ENCODE measurements around the gene TRIM61. TPM values are rescaled to one million over a fixed set of nuclear protein-coding genes. Genes with fewer than 3 reads are reported as not detected.
A peak's percentile ranks its signal among the peaks of the same experiment; 100 is the strongest.

Gene TRIM61
- polyA plus RNA-seq, 1 donor (not counting 4 experiments of a cell fraction or from before 2014, with no cell fraction given), result 0.45 TPM

DNA sequence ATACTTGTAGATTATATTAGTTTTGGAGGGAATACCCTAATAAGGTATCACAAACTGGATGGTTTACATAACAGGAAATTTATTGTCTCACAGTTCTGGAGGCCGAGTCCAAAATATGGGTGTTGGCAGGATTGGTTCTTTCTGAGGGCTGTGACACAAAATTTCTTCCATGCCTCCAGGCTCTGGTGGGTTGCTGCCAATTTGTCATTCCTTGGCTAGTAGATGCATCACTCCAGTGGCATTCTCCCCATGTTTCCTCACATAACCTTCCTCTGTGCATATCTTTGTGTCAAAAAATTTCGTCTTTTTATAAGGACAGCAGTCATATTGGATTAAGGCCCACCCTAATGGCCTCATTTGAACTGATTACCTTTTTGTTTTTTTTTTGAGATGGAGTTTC is 51.2 kb downstream of the TRIM61 start:
- H3K79me2 ChIP-seq (ENCODE audit: control insufficient read depth, insufficient read depth, low read length), result no peaks in the 10 kb centered on the region
- no peaks in the 10 kb centered on the region for H3K9me3 ChIP-seq (ENCODE audit: control insufficient read depth, low read depth, low read length)
- peak; percentile 54 for DNase-seq (ENCODE audit: low read depth, low spot score)
- TF ChIP-seq EZH2 (IDR thresholded peaks at IDR 0.05; ENCODE audit: low read length), result no peak
- TF ChIP-seq, protein P1, sequence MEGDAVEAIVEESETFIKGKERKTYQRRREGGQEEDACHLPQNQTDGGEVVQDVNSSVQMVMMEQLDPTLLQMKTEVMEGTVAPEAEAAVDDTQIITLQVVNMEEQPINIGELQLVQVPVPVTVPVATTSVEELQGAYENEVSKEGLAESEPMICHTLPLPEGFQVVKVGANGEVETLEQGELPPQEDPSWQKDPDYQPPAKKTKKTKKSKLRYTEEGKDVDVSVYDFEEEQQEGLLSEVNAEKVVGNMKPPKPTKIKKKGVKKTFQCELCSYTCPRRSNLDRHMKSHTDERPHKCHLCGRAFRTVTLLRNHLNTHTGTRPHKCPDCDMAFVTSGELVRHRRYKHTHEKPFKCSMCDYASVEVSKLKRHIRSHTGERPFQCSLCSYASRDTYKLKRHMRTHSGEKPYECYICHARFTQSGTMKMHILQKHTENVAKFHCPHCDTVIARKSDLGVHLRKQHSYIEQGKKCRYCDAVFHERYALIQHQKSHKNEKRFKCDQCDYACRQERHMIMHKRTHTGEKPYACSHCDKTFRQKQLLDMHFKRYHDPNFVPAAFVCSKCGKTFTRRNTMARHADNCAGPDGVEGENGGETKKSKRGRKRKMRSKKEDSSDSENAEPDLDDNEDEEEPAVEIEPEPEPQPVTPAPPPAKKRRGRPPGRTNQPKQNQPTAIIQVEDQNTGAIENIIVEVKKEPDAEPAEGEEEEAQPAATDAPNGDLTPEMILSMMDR (optimal IDR thresholded peaks at IDR 0.05 in 1 of 3, IDR thresholded peaks at IDR 0.05 in 1 of 3, conservative IDR thresholded peaks at IDR 0.05 in 1 of 3; ENCODE audit: extremely low read depth in 1 of 3, insufficient read depth in 2 of 3, low read length in 3 of 3), result no peak
- peak; percentile 68 for FAIRE-seq
- no peak overlapping the region for H3K4me3 ChIP-seq (ENCODE audit: control insufficient read depth in 2 of 3, extremely low read depth in 1 of 3, insufficient read depth in 2 of 3, low read depth in 1 of 3, low read length in 3 of 3)
- H3K4me2 ChIP-seq (ENCODE audit: control insufficient read depth, extremely low read depth, insufficient read depth, low read depth, low read length), result no peak overlapping the region
- no peaks in the 10 kb centered on the region for H3K27me3 ChIP-seq (ENCODE audit: control insufficient read depth, extremely low read depth, insufficient read depth, low read length)
- no peak overlapping the region for H2AFZ ChIP-seq (ENCODE audit: control insufficient read depth, low read length)
- dilution Hi-C loops (cut with MboI; ENCODE audit: extremely low pct_ligation_motif_present, low sequenced_read_pairs), result no loop called here
- H3K4me1 ChIP-seq (ENCODE audit: control insufficient read depth, extremely low read depth, insufficient read depth, low read length), result peaks cover 16% of the 10 kb centered on the region
- no peak overlapping the region for H3K9ac ChIP-seq (ENCODE audit: control insufficient read depth, extremely low read depth, insufficient read depth, low read length)
- H3K36me3 ChIP-seq (ENCODE audit: control insufficient read depth in 2 of 2, extremely low read depth in 1 of 2, insufficient read depth in 2 of 2, low read length in 2 of 2), result no peaks in the 10 kb centered on the region
- no peaks in the 10 kb centered on the region for H3K9me1 ChIP-seq (ENCODE audit: control insufficient read depth, extremely low read depth, insufficient read depth, low read length)
- H3K27ac ChIP-seq (ENCODE audit: control insufficient read depth, insufficient read depth, low read length), result no peak overlapping the region
- no peaks in the 10 kb centered on the region for H4K20me1 ChIP-seq (ENCODE audit: control insufficient read depth, extremely low read depth, insufficient read depth, low read length)

DNA sequence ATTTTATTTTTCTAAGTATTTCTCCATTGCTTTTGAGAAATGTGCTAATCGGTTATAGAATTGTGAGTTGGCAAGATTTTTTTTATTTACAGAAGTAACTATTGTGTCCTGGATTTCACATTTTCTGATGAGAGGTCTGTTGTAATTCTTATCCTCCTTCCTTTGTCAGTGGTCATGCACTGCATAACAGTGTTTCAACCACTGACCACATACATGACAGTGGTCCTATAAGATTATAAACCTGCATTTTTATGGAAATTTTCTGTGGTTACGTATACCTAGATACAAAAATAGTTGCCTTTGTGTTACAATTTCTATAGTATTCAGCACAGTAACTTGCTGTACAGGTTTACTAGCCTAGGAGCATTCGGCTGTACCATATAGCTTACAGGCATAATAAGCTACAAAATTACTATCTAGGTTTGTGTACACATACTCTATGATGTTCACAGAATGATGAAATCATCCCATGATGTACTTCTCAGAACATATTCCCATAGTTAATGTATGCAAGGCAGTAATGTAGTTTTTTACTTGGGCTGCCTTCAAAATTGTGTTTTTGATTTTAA is 52.7 kb downstream of the TRIM61 start:
- FAIRE-seq (no peak), DNase-seq (ENCODE audit: low read depth, low spot score) (no peak)
- TF ChIP-seq, protein P1 (optimal IDR thresholded peaks at IDR 0.05 in 1 of 3, IDR thresholded peaks at IDR 0.05 in 1 of 3, conservative IDR thresholded peaks at IDR 0.05 in 1 of 3; ENCODE audit: extremely low read depth in 1 of 3, insufficient read depth in 2 of 3, low read length in 3 of 3), result no peak
- TF ChIP-seq EZH2 (IDR thresholded peaks at IDR 0.05; ENCODE audit: low read length), result no peak
- Histone ChIP-seq H3K9ac (ENCODE audit: control insufficient read depth, extremely low read depth, insufficient read depth, low read length) (no peak overlapping the region), H3K79me2 (ENCODE audit: control insufficient read depth, insufficient read depth, low read length) (no peaks in the 10 kb centered on the region), H2AFZ (ENCODE audit: control insufficient read depth, low read length) (no peak overlapping the region), H3K4me2 (ENCODE audit: control insufficient read depth, extremely low read depth, insufficient read depth, low read depth, low read length) (no peak overlapping the region), H3K9me1 (ENCODE audit: control insufficient read depth, extremely low read depth, insufficient read depth, low read length) (no peaks in the 10 kb centered on the region), H3K4me3 (ENCODE audit: control insufficient read depth in 2 of 3, extremely low read depth in 1 of 3, insufficient read depth in 2 of 3, low read depth in 1 of 3, low read length in 3 of 3) (no peak overlapping the region), H3K27ac (ENCODE audit: control insufficient read depth, insufficient read depth, low read length) (no peak overlapping the region), H3K27me3 (ENCODE audit: control insufficient read depth, extremely low read depth, insufficient read depth, low read length) (no peaks in the 10 kb centered on the region), H3K36me3 (ENCODE audit: control insufficient read depth in 2 of 2, extremely low read depth in 1 of 2, insufficient read depth in 2 of 2, low read length in 2 of 2) (no peaks in the 10 kb centered on the region), H4K20me1 (ENCODE audit: control insufficient read depth, extremely low read depth, insufficient read depth, low read length) (no peaks in the 10 kb centered on the region), H3K9me3 (ENCODE audit: control insufficient read depth, low read depth, low read length) (no peaks in the 10 kb centered on the region), H3K4me1 (ENCODE audit: control insufficient read depth, extremely low read depth, insufficient read depth, low read length) (peaks cover 9% of the 10 kb centered on the region)
- dilution Hi-C loops (cut with MboI; ENCODE audit: extremely low pct_ligation_motif_present, low sequenced_read_pairs), result no loop called here

Data from keratinocyte (primary cell).